IPS DF 19.7 (cell line): Measurements from ENCODE around the gene TAB2.

ENCODE experiments used
- DNase-seq: peaks from one replicate; pipeline ENCODE4 v3.0.0-alpha.2; 2013; ENCODE audit warnings: low read depth, low spot score

The TAB2 gene

GRCh38 chr6:149317644-149318571 is at the start of gene TAB2:
Gene TAB2, plus strand, starts transcription at chr6:149317712. Its CDS starts 52,286 bp downstream, at chr6:149369998.
- DNase-seq, result no peak

GRCh38 chr6:149268146-149268545 is 49.4 kb upstream of the TAB2 start:
- no peak for DNase-seq

- DNase-seq, result no peak
Measured at GRCh38 chr6:149268768-149269167, 48.7 kb upstream of the TAB2 start.

GRCh38 chr6:149270616-149271015 is 46.9 kb upstream of the TAB2 start:
- DNase-seq, result no peak

GRCh38 chr6:149271348-149272340 is 45.9 kb upstream of the TAB2 start:
- no peak for DNase-seq

GRCh38 chr6:149273318-149273717 is 44.2 kb upstream of the TAB2 start:
- no peak for DNase-seq

- DNase-seq, result no peak
Measured at GRCh38 chr6:149275621-149276020, 41.9 kb upstream of the TAB2 start.

- no peak for DNase-seq
Measured at GRCh38 chr6:149277621-149278020, 39.9 kb upstream of the TAB2 start.

- DNase-seq, result no peak
Measured at GRCh38 chr6:149278997-149279396, 38.5 kb upstream of the TAB2 start.

GRCh38 chr6:149284904-149285303 is 32.6 kb upstream of the TAB2 start:
- DNase-seq, result no peak

GRCh38 chr6:149285626-149286025 is 31.9 kb upstream of the TAB2 start:
- no peak for DNase-seq

GRCh38 chr6:149286905-149287304 is 30.6 kb upstream of the TAB2 start:
- DNase-seq, result no peak

- DNase-seq, result no peak
Measured at GRCh38 chr6:149289192-149289781, 28.2 kb upstream of the TAB2 start.

- DNase-seq, result no peak
Measured at GRCh38 chr6:149289966-149290365, 27.5 kb upstream of the TAB2 start.

GRCh38 chr6:149293244-149293643 is 24.3 kb upstream of the TAB2 start:
- DNase-seq, result no peak

- no peak for DNase-seq
Measured at GRCh38 chr6:149300563-149300962, 16.9 kb upstream of the TAB2 start.

- no peak for DNase-seq
Measured at GRCh38 chr6:149302723-149303122, 14.8 kb upstream of the TAB2 start.

GRCh38 chr6:149303468-149303867 is 14.0 kb upstream of the TAB2 start:
- no peak for DNase-seq

GRCh38 chr6:149305372-149305771 is 12.1 kb upstream of the TAB2 start:
- DNase-seq, result no peak

- no peak for DNase-seq
Measured at GRCh38 chr6:149306967-149307366, 10.5 kb upstream of the TAB2 start.

- no peak for DNase-seq
Measured at GRCh38 chr6:149311293-149311692, 6.2 kb upstream of the TAB2 start.

- no peak for DNase-seq
Measured at GRCh38 chr6:149311766-149312165, 5.7 kb upstream of the TAB2 start.
